Fibroblast of skin of right biceps (primary cell): Measurements from ENCODE around the gene ATP6V0C.

Source experiments
- DNase-seq: peaks from one replicate; pipeline ENCODE4 v3.0.0-alpha.2; 2013

Gene ATP6V0C

DNA sequence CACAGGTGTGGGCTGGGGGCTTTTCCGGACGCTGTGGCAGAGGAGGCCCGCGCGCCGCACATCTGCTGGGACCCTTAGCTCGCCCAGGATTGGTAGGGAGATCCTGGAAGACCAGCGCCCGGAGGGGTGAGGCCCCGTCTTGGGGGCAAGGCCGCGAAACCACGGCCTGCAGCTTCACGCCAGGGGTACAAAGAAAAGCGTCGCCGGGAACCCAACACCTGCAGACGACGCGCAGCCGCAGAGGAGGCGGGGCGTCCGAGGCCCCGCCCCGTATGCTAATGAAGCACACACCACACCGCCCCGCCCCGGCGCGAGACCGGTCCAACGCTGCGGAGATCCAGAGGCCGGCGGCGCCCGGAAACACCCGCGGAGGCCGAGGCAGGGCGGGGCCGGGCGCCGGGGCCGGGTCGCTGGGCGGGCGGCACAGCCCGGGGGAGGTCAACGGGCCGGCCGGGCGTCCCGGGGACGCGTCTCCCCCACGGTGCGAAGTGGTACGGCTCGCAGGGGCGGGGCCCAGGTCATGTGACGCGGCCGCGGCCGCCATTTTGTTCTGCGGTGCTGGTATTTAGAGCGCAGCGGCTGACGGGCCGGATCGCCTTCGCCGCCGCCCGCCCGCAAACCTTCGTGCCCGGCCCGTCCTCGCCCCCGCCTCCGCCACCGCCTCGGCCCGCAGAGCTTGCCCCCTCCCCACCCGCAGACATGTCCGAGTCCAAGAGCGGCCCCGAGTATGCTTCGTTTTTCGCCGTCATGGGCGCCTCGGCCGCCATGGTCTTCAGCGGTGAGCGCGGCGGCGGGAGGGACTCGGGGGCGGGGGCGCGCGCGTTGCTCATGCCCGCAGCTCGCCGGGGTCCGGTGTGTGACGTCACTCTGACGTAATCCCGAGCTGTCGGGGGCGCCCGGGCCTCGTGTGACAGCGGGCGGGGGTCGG is at the start of gene ATP6V0C:
ATP6V0C (plus strand) TSS at position 548 of the 928 bp plus-strand sequence; CDS start at position 700, 152 bp downstream.
- peak; percentile 85 for DNase-seq

DNA sequence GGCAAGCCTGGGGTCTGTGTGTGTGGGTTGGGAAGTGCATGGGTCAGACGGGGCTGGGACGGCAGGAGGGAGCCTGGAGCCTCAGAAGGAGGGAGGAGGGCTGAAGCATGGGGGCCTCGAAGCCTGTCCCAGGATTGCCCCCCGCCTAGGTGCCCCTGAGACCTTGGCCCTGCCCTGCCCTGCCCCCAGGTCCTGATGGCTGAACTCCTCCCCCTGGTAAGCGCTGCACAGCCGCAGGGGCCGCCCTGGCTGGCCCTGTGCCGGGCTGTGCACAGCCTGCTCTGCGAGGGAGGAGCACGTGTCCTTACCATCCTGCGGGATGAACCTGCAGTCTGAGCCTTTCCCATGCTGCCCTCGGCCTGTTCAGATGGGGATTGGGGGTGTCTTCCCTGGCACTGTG is 49.4 kb upstream of the ATP6V0C start:
- DNase-seq: no peak

- DNase-seq: no peak
These were observed 47.9 kb upstream of the ATP6V0C start for GRCh38 chr16:2465653-2466415.

GRCh38 chr16:2466667-2467527 is 46.9 kb upstream of the ATP6V0C start:
- DNase-seq: no peak

GRCh38 chr16:2467528-2468232 is 46.1 kb upstream of the ATP6V0C start:
- peak; percentile 85 for DNase-seq

DNA sequence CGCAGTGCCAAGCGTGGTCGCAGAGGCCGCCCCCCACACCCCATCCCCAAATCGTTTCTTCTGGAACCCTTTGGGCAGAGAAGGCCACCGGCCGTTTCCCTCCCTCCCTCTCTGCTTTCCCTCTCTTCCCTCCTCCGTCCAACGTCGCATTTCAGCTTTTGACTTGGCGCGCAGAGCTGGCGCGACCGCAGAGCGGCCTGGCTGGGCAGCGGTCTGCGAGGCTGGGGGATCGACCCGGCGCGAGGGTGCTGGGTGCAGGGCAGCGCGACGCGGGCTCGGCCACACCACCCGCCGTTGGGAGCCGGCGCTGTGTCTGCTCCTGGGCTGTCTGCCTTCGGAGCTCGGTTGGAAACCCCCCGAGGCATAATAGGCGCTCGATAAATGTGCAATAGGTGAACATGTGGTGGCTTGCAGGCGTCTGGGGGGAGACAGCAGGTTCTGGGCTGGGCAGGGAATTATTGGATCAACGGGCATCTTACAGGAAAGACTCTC is 45.5 kb upstream of the ATP6V0C start:
- DNase-seq: no peak

- no peak for DNase-seq
These were observed 44.9 kb upstream of the ATP6V0C start for GRCh38 chr16:2468725-2469398.

DNA sequence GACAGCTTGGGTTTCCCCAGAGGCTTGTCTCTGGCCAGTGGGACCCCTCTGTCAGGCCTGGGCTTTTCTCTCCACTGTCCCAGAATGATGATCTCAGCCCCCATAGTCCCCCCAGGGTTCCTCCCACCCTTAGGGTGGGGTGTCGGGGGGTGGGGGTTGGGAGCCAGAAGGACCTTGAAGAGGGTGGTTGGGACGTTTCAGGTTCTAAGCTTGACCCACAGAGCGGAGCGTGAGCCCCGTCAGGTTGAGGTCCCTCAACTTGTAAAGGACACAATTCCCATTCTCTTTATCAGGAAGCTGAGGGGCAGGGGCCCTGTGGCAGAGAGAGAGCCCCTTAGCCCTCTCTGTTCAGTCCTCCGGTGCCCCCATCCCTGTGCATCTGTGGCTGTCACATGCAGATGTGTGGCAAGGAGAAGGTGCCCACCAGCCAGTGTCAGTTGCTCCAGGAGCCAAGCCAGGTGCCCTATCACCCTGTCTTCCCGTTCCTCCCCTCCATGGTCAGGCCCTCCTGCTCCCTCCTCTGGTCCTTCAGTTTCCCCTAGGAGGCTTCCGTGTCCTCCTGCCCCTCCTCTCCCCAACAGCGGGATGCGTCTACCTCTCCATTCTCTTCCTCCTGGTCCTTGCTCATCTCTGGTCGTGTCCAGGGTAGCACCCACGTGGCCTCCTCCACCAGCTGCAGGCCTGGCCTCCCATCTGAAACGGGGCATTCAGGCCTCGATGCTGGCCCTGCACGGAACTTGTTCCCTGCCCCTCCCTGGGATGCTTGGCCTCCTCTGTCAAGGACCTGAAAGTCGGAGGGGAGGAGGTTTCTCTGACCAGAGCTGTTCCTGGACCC is 44.1 kb upstream of the ATP6V0C start:
- no peak for DNase-seq

DNA sequence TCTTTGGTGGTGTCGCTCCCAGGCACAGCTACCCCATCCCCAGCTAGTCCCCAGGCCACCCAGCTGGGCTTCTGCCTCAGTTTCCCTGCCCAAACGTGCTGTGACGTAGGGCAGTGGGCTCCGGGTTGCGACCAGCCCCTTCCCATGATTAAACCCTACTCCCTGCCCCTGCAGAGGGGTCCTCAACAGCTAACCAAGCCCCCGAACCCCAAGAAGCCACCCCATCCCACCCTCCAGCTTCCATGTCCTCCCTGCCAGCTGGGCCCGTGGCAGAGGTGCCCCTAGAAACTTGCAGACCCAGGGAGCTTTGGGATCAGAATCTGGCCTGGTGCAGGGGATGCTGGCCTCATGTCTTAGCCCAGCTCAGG is 43.5 kb upstream of the ATP6V0C start:
- no peak for DNase-seq

GRCh38 chr16:2470603-2471015 is 43.1 kb upstream of the ATP6V0C start:
- DNase-seq: no peak

GRCh38 chr16:2471016-2471652 is 42.6 kb upstream of the ATP6V0C start, which contains the start of gene NTN3:
Gene NTN3, plus strand, starts transcription at chr16:2471297. Its CDS starts 405 bp downstream, at chr16:2471702.
- DNase-seq: no peak

DNA sequence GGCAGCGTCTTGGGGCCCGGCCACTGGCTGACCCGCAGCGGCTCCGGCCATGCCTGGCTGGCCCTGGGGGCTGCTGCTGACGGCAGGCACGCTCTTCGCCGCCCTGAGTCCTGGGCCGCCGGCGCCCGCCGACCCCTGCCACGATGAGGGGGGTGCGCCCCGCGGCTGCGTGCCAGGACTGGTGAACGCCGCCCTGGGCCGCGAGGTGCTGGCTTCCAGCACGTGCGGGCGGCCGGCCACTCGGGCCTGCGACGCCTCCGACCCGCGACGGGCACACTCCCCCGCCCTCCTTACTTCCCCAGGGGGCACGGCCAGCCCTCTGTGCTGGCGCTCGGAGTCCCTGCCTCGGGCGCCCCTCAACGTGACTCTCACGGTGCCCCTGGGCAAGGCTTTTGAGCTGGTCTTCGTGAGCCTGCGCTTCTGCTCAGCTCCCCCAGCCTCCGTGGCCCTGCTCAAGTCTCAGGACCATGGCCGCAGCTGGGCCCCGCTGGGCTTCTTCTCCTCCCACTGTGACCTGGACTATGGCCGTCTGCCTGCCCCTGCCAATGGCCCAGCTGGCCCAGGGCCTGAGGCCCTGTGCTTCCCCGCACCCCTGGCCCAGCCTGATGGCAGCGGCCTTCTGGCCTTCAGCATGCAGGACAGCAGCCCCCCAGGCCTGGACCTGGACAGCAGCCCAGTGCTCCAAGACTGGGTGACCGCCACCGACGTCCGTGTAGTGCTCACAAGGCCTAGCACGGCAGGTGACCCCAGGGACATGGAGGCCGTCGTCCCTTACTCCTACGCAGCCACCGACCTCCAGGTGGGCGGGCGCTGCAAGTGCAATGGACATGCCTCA is 41.9 kb upstream of the ATP6V0C start:
- no peak for DNase-seq

GRCh38 chr16:2472488-2472864 is 41.3 kb upstream of the ATP6V0C start:
- no peak for DNase-seq

DNA sequence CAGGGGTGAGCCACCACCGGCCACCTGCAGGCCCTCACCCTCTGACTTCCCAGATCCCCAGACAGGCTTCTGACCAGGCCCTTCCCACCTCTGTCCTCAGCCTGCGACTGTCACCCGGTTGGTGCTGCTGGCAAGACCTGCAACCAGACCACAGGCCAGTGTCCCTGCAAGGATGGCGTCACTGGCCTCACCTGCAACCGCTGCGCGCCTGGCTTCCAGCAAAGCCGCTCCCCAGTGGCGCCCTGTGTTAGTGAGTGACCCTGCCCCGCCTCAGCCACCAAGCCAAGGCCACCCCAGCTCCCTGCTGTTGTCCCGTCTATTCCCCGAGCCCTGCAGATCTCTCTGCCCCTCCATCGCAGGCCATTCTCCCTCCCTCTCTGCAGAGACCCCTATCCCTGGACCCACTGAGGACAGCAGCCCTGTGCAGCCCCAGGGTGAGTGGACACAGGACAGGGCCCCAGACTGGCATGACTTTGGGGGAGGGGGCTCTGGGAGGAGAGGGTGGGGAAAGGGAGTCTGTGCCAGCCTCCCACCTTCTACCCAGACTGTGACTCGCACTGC is 40.8 kb upstream of the ATP6V0C start:
- DNase-seq: no peak

DNA sequence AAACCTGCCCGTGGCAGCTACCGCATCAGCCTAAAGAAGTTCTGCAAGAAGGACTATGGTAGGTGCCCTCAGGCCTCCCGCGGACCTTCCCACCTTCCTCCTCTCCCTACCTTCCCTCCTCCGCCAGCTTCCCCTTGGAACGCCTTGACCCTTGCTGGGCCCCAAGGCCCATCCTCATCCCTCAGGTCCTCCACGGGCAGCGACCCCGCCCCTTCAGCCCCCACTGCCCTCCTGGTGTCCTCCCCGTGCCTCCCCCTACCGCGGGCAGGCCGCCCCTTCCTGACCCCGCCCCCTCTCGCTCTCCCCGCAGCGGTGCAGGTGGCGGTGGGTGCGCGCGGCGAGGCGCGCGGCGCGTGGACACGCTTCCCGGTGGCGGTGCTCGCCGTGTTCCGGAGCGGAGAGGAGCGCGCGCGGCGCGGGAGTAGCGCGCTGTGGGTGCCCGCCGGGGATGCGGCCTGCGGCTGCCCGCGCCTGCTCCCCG is 40.3 kb upstream of the ATP6V0C start:
- no peak for DNase-seq

GRCh38 chr16:2473999-2474876 is 39.5 kb upstream of the ATP6V0C start:
- DNase-seq: peak; percentile 45

DNA sequence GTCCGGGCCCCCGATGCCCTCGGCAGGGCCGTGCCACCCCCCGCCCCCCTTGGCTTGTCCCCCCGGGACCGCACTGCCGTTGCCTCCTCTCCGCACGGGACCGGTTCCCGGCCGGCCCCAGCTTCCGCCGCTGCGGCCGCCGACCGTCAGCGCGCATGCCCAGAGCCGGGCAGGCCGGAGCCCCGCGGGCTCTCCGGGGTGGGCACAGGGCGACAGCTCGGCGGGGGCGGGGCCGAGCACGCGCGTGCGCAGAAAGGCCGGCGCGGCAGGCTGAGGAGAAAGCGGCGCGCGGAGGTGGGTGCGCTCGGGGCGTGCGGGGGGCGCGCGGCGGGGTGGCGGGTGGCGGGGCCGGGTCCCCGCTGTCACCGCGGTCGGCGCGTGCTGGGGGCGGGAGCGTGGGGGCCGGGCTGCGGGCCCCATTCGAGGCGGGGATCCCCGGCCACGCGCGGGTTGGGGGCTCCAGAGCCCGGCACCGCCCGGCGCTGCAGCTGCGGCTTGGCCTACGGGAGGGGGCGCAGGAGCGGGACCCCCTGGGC is 38.8 kb upstream of the ATP6V0C start, which contains the start of gene TBC1D24:
TBC1D24 (plus strand) TSS at position 251 of the 536 bp plus-strand sequence. CDS start 21,022 bp downstream, outside the sequence.
- DNase-seq: peak; percentile 83
